HG03108 (cell line): ENCODE data around the gene ASB18.

Experiments used
- ATAC-seq: cut with Tn5 transposase; IDR thresholded peaks from one replicate; pipeline ENCODE4 v1.9.1; 2021; ENCODE audit warnings: moderate library complexity; ENCODE audit not compliant: unreplicated experiment

The ASB18 gene

GRCh38 chr2:236244256-236244655, 19.9 kb downstream of the ASB18 start:
- ATAC-seq = no peak

- ATAC-seq = no peak
Observed at GRCh38 chr2:236242057-236242495, 22.1 kb downstream of the ASB18 start.

GRCh38 chr2:236241181-236242056, 22.8 kb downstream of the ASB18 start:
- no peak for ATAC-seq

GRCh38 chr2:236240228-236240990, 23.8 kb downstream of the ASB18 start:
- ATAC-seq = no peak

GRCh38 chr2:236239276-236240065, 24.7 kb downstream of the ASB18 start:
- no peak for ATAC-seq

- ATAC-seq = no peak
Observed at GRCh38 chr2:236238751-236239150, 25.5 kb downstream of the ASB18 start.

- no peak for ATAC-seq
Observed at GRCh38 chr2:236237468-236238190, 26.6 kb downstream of the ASB18 start.

GRCh38 chr2:236236559-236237452, 27.4 kb downstream of the ASB18 start:
- no peak for ATAC-seq

GRCh38 chr2:236229186-236229585, 35.0 kb downstream of the ASB18 start:
- ATAC-seq = no peak

- ATAC-seq = no peak
Observed at GRCh38 chr2:236223675-236224074, 40.5 kb downstream of the ASB18 start.

GRCh38 chr2:236221798-236222197, 42.4 kb downstream of the ASB18 start:
- no peak for ATAC-seq

- ATAC-seq = no peak
Observed at GRCh38 chr2:236219411-236219810, 44.8 kb downstream of the ASB18 start.

- no peak for ATAC-seq
Observed at GRCh38 chr2:236217926-236218325, 46.3 kb downstream of the ASB18 start.

- no peak for ATAC-seq
Observed at GRCh38 chr2:236216711-236217110, 47.5 kb downstream of the ASB18 start.

- ATAC-seq = no peak
Observed at GRCh38 chr2:236215761-236216333, 48.4 kb downstream of the ASB18 start.

GRCh38 chr2:236215196-236215595, 49.0 kb downstream of the ASB18 start:
- no peak for ATAC-seq

- no peak for ATAC-seq
Observed at GRCh38 chr2:236214376-236214995, 49.7 kb downstream of the ASB18 start.

GRCh38 chr2:236211296-236211695, 52.9 kb downstream of the ASB18 start:
- ATAC-seq = no peak

GRCh38 chr2:236210536-236210935, 53.7 kb downstream of the ASB18 start:
- ATAC-seq = no peak
